ENCODE measurements around the gene TYW1B. TPM values are rescaled to one million over a fixed set of nuclear protein-coding genes. Genes with fewer than 3 reads are reported as not detected.
"Not testable (repeated sequence)": the region's sequence is repeated elsewhere in the genome, so short reads cannot be mapped to it uniquely, and the experiment has no call there.

The TYW1B gene
- total and polyA plus RNA-seq, 8 donors: 0.93 to 21.0 (median 2.0) TPM

GRCh38 chr7:72717252-72717774, 110.7 kb downstream of the TYW1B start:
- H3K27ac ChIP-seq; DNase-seq; H3K27me3 ChIP-seq; intact Hi-C loops (cut with DNase I; ENCODE audit: low total_unique reads); H3K4me3 ChIP-seq; H3K4me1 ChIP-seq; H3K9me3 ChIP-seq: not testable (repeated sequence)
- peaks cover 0 to 15% (median 3%) of the 10 kb centered on the region in 4 donors for H3K36me3 ChIP-seq
- 86 to 90% (median 90%) methylated on average over 6 of the region's 6 CpGs for WGBS, 5 donors

DNA sequence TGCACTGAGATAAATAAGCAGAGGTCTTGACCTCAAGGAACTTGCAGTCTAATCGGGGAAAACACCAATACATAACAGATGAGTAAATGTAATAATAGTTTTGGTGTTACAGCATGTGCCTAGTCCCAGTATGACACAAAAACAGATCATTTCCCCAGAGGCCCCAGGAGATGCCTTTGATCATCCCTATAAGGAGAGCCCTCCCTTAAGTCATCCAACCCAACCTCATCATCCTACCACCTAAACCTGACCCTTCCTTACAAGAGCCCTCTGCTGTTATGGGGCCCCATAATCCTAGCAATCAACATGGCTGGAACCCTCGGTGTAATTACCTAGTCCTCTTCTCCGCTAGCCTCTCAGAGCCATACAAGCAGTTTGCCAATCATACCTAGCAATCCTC, 116.1 kb downstream of the TYW1B start:
- intact Hi-C loops (cut with DNase I; ENCODE audit: low total_unique reads); H3K4me1 ChIP-seq; H3K27ac ChIP-seq; H3K4me3 ChIP-seq; H3K27me3 ChIP-seq; H3K9me3 ChIP-seq; DNase-seq: not testable (repeated sequence)
- peaks cover 0 to 17% (median 9%) of the 10 kb centered on the region in 4 donors for H3K36me3 ChIP-seq
- WGBS, 5 donors: 75 to 97% (median 92%) methylated on average over 1 to 3 of the region's 3 CpGs

DNA sequence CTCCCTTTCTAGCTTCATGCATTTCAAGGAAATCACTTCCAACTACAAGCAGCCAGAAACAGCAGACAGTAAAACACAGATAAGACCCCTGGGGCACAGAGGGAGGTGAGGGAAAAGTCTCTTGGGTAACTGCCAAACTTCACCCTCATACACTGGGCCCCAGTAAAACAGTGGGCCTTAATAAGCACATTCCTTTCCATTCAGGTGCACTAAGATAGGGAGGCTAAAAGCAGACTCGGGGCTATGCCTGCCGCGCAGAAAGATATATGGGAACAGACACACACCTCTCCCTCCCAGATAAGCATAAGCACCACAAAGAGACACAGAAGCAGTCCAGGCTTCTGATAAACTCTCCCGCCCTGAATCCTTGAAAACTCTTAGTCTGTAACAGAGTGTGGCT, 117.0 kb downstream of the TYW1B start:
- Histone ChIP-seq H3K27me3 (no peaks in the 10 kb centered on the region), H3K36me3 (peaks cover 0 to 17% (median 9%) of the 10 kb centered on the region in 4 donors), H3K9me3 (no peaks in the 10 kb centered on the region), H3K4me1 (no peaks in the 10 kb centered on the region), H3K4me3 (no peak overlapping the region), H3K27ac (no peak overlapping the region)
- TF ChIP-seq POLR2A (IDR thresholded peaks at IDR 0.05) (no peak), POLR2AphosphoS5 (IDR thresholded peaks at IDR 0.05) (no peak), EP300 (IDR thresholded peaks at IDR 0.05) (no peak), CTCF (IDR thresholded peaks at IDR 0.05) (no peak)
- 44 to 80% (median 57%) methylated on average over 4 of the region's 4 CpGs for WGBS, 5 donors
- intact Hi-C loops (cut with DNase I; ENCODE audit: low total_unique reads): no loop called here
- DNase-seq: peak in 1 of 2 donors; percentile 17

DNA sequence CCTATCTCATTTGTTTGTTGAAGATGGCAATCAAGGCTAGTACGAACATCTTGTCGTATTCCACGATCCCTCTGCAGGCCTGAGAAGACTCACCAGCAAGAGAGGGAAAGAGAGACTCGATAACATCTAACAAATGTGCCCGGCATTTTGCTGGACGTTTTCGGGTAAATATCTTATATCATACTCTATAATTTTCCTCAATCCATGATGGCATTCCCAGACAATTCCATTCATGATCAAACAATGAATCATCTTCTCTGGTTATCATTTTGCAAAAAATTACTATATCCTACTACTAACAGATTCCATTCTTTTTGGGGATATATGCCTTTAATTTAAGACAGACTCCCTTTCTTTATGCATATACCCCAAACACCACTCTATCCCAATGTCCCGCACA, 118.1 kb downstream of the TYW1B start:
- no peaks in the 10 kb centered on the region for H3K4me1 ChIP-seq
- TF ChIP-seq POLR2A (IDR thresholded peaks at IDR 0.05) (no peak), POLR2AphosphoS5 (IDR thresholded peaks at IDR 0.05) (no peak), EP300 (IDR thresholded peaks at IDR 0.05) (no peak), CTCF (IDR thresholded peaks at IDR 0.05) (no peak)
- no peak for DNase-seq
- H3K27ac ChIP-seq: no peak overlapping the region
- WGBS, 5 donors: 97% methylated on average over 8 of the region's 8 CpGs
- no peaks in the 10 kb centered on the region for H3K9me3 ChIP-seq
- no peaks in the 10 kb centered on the region for H3K27me3 ChIP-seq
- H3K4me3 ChIP-seq: no peak overlapping the region
- H3K36me3 ChIP-seq: peaks cover 0 to 17% (median 9%) of the 10 kb centered on the region in 4 donors
- intact Hi-C loops (cut with DNase I; ENCODE audit: low total_unique reads): no loop called here

DNA sequence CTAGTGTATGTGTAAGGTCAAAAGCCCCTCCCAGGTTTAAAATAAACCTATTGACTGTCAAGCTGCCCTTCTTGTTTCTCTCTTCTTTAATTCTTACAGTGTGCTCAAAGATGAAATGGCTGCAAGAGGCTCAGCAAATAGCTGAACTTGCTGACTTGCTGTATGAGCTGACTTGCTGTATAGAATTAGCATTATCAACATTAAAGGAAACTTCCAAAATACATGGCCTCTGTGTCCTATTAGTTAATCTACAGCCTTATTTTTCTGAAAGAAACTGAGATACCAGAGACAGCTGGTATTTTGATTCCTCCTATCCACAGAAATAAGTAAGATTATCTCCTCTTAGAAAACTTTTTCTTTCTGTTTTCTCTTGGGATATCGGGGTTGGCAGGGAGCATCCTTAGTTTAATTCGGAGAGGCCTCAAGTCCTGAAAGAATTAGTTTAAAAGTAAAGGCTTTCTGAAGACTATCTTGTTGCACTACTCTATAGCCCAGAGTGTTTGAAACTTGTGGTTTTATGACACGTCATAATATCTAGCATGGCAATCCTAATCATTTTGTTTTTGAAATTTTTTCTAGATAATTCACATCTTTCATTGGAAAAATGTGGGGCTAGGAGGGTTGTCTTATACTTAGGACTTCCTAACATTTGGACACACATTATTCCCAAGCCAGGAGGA, 119.5 kb downstream of the TYW1B start:
- DNase-seq; H3K27me3 ChIP-seq; H3K9me3 ChIP-seq; H3K4me3 ChIP-seq; intact Hi-C loops (cut with DNase I; ENCODE audit: low total_unique reads); H3K4me1 ChIP-seq; H3K27ac ChIP-seq: not testable (repeated sequence)
- H3K36me3 ChIP-seq: peaks cover 0 to 17% (median 9%) of the 10 kb centered on the region in 4 donors
- WGBS, 5 donors: 59 to 74% (median 61%) methylated on average over 3 of the region's 3 CpGs

DNA sequence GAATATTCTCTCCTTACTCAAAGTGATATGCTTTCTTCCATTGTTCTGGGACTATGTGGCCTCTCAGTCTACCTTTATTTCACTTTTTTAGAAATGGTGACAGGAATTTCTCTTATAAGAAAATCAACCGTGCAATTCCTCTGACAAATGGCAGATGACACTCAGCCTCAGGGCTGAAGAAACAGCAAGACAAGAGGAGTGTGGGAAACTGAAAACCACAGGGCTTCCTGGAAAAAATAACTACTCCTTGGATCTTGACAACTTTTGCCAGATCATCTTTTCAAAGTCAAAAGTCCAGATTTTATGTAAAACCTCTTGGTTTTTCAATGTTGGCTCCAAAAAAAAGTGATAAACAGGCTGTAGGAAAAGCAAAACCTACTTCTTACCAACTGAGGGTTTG, 121.5 kb downstream of the TYW1B start:
- no peak overlapping the region for H3K27ac ChIP-seq
- H3K9me3 ChIP-seq: no peaks in the 10 kb centered on the region
- intact Hi-C loops (cut with DNase I; ENCODE audit: low total_unique reads): no loop called here
- H3K36me3 ChIP-seq: peaks cover 0 to 11% (median 5%) of the 10 kb centered on the region in 4 donors
- H3K4me1 ChIP-seq: no peaks in the 10 kb centered on the region
- no peaks in the 10 kb centered on the region for H3K27me3 ChIP-seq
- WGBS, 5 donors: 68 to 91% (median 88%) methylated on average over 1 of the region's 1 CpG
- no peak for TF ChIP-seq CTCF (IDR thresholded peaks at IDR 0.05)
- no peak for TF ChIP-seq POLR2A (IDR thresholded peaks at IDR 0.05)
- TF ChIP-seq EP300 (IDR thresholded peaks at IDR 0.05): no peak
- TF ChIP-seq POLR2AphosphoS5 (IDR thresholded peaks at IDR 0.05): no peak
- no peak for DNase-seq
- no peak overlapping the region for H3K4me3 ChIP-seq

- DNase-seq; intact Hi-C loops (cut with DNase I; ENCODE audit: low total_unique reads); H3K9me3 ChIP-seq; H3K27ac ChIP-seq; H3K27me3 ChIP-seq; H3K4me3 ChIP-seq; H3K4me1 ChIP-seq: not testable (repeated sequence)
- WGBS, 5 donors: 71 to 92% (median 80%) methylated on average over 4 of the region's 4 CpGs
- peaks cover 0 to 11% (median 5%) of the 10 kb centered on the region in 4 donors for H3K36me3 ChIP-seq
These were observed 122.3 kb downstream of the TYW1B start for GRCh38 chr7:72705693-72706092.
